IMR-90 (cell line): ENCODE data around the gene RAB9A. TPM values are rescaled to one million over a fixed set of nuclear protein-coding genes. Genes with fewer than 3 reads are reported as not detected.

Experiments
- MAZ ChIP-seq: IDR thresholded peaks from 2 replicates; pipeline ENCODE4 v1.6.1; 2012; ENCODE audit warnings: low read depth, mild to moderate bottlenecking, low read length, improper control_type of control experiment, moderate library complexity, borderline replicate concordance
- POLR2A ChIP-seq: IDR thresholded peaks from 2 replicates; pipeline ENCODE4 v1.6.1; 2012; ENCODE audit warnings: mild to moderate bottlenecking, low read depth, low read length
- RCOR1 ChIP-seq: IDR thresholded peaks from 2 replicates; pipeline ENCODE4 v1.6.1; 2012; ENCODE audit warnings: mild to moderate bottlenecking, low read length, improper control_type of control experiment; ENCODE audit not compliant: insufficient replicate concordance
- USF2 ChIP-seq: fragments of 150-350 bp; IDR thresholded peaks from 2 replicates; pipeline ENCODE4 v1.6.1; 2017; ENCODE audit warnings: mild to moderate bottlenecking, antibody characterized with exemption, low read length, low read depth
- polyA plus RNA-seq, 3 experiments: library from polyadenylated mRNA; depleted of rRNA; stranded (reverse); fragments of >200 nt; gene quantifications; 2 replicates each; pipeline ENCODE4 v1.2.3, GENCODE V29; 2012; ENCODE audit warnings: low replicate concordance in 1 of 3
- total RNA-seq: library from RNA; depleted of rRNA; stranded (reverse); fragments of >200 nt; gene quantifications from 2 replicates; pipeline ENCODE4 v1.2.3, GENCODE V29; 2012

The RAB9A gene
- total and polyA plus RNA-seq, 2 of the 4 experiments (the other 2 are of a cell fraction), result 15.8 to 22.3 TPM

DNA sequence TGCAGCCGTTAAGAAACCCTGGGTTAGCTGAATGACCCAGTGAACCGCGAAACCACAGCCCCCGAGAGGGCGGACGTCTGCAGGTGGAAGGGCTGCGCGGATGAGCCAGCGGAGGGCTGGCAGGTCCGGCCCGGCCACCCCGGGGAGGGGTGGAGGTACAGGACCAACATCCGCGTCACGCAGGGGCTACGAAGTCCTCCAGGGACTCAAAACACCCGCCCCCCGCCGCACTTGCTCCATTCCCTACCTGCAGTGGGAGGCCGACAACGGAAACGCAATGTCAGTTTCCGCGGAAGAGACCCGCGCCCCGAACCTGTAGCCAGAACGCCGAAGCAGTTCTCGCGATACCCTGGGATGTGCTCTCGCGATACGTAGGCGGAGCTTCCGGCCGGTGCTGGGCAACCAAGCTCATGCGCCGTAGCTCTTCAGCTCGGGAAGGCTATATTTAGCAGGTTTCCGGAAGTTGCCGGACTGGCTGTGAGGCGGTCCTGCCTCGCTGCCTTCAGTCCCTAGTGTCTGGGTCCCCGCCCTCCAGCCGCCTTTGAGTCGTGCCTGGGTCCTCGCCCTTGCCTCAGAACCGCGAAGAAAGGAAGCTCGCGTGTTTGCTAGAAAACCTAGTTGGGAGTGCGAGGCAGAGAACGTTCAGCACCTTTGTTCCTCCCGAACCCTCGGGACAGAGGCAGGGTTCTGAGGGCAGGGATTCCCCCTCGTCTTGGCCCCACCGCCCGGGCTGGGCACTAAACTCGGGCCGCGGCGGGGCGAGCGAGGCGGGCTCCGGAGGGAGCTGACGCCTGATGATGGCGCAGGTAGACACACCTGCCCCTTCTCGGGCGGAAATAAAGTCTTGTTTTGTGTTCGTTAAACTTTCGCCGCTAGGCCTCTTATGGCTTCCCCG, 45.6 kb downstream of the RAB9A start, which contains the start of the genes OFD1 and TRAPPC2 (continued):
- 0 out of 2 replicates have a peak, but pooled peaks have one; percentile 22 for TF ChIP-seq USF2
- peak; percentile 41; the same call in 1 of the 2 replicates for TF ChIP-seq MAZ
- TF ChIP-seq POLR2A, result peak; percentile 95
- TF ChIP-seq RCOR1, result no peak
